Neutrophil (primary cell): ENCODE results near the gene TMEM198.

Source experiments
- H3K27ac ChIP-seq: fragments of 200-600 bp; sonication (generic); 2 replicates; pipeline ENCODE4 v1.5.1; 2016; ENCODE audit warnings: mild to moderate bottlenecking, moderate library complexity
- H3K27me3 ChIP-seq: fragments of 200-600 bp; sonication (generic); 2 replicates; pipeline ENCODE4 v1.6.0; 2016; ENCODE audit warnings: mild to moderate bottlenecking
- H3K36me3 ChIP-seq: fragments of 200-600 bp; sonication (generic); 2 replicates; pipeline ENCODE4 v1.5.1; 2017
- H3K4me1 ChIP-seq, 2 experiments: fragments of 200-600 bp in 1 of 2; sonication (generic) in 1 of 2; 1 replicate in 1 of 2; 2 replicates in 1 of 2; pipeline versions ENCODE4 v1.5.1 to v1.6.1; 2013 to 2016; ENCODE audit warnings: low read depth in 1 of 2, low read length in 1 of 2, mild to moderate bottlenecking in 1 of 2, moderate library complexity in 1 of 2; ENCODE audit not compliant: control insufficient read depth in 1 of 2, insufficient read depth in 1 of 2
- H3K4me3 ChIP-seq, 2 experiments: fragments of 200-600 bp in 1 of 2; sonication (generic) in 1 of 2; 1 replicate in 1 of 2; 2 replicates in 1 of 2; pipeline ENCODE4 v1.5.1; 2013 to 2016; ENCODE audit warnings: low read depth in 1 of 2, low read length in 1 of 2, mild to moderate bottlenecking in 1 of 2, moderate library complexity in 1 of 2
- H3K9me3 ChIP-seq: fragments of 200-600 bp; sonication (generic); 2 replicates; pipeline ENCODE4 v1.5.1; 2016
- TF ChIP-seq, protein P1 (sequence below): fragments of 200-600 bp; sonication (generic); IDR thresholded peaks from 2 replicates; pipeline ENCODE4 v1.5.1; 2016; ENCODE audit warnings: antibody characterized with exemption

The TMEM198 gene

DNA sequence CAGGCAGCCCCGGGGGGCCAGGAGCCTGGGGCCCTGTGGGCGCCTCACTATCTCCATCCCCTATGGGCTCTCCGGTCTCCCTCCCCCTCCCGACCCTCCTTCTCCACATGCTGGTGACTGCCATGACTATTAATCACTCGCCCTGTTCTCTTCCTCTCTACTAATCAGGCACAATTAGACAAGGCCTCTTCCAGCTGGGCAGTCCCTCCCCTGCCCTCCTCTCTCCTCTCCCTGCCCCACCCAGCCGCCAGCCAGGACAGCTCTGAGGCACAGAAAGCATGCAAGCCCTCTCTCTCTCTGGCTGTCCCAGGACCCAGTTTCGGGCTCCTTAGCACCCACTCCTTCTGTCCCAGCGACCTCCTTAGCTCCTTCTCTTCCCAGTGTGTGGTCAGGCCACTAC, 23.7 kb upstream of the TMEM198 start:
- H3K9me3 ChIP-seq, result no peaks in the 10 kb centered on the region
- TF ChIP-seq, protein P1, sequence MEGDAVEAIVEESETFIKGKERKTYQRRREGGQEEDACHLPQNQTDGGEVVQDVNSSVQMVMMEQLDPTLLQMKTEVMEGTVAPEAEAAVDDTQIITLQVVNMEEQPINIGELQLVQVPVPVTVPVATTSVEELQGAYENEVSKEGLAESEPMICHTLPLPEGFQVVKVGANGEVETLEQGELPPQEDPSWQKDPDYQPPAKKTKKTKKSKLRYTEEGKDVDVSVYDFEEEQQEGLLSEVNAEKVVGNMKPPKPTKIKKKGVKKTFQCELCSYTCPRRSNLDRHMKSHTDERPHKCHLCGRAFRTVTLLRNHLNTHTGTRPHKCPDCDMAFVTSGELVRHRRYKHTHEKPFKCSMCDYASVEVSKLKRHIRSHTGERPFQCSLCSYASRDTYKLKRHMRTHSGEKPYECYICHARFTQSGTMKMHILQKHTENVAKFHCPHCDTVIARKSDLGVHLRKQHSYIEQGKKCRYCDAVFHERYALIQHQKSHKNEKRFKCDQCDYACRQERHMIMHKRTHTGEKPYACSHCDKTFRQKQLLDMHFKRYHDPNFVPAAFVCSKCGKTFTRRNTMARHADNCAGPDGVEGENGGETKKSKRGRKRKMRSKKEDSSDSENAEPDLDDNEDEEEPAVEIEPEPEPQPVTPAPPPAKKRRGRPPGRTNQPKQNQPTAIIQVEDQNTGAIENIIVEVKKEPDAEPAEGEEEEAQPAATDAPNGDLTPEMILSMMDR, result no peak
- no peak overlapping the region for H3K4me3 ChIP-seq
- peaks cover 100% of the 10 kb centered on the region for H3K27me3 ChIP-seq
- H3K27ac ChIP-seq, result no peak overlapping the region
- H3K4me1 ChIP-seq, result no peaks in the 10 kb centered on the region
- H3K36me3 ChIP-seq, result no peaks in the 10 kb centered on the region

DNA sequence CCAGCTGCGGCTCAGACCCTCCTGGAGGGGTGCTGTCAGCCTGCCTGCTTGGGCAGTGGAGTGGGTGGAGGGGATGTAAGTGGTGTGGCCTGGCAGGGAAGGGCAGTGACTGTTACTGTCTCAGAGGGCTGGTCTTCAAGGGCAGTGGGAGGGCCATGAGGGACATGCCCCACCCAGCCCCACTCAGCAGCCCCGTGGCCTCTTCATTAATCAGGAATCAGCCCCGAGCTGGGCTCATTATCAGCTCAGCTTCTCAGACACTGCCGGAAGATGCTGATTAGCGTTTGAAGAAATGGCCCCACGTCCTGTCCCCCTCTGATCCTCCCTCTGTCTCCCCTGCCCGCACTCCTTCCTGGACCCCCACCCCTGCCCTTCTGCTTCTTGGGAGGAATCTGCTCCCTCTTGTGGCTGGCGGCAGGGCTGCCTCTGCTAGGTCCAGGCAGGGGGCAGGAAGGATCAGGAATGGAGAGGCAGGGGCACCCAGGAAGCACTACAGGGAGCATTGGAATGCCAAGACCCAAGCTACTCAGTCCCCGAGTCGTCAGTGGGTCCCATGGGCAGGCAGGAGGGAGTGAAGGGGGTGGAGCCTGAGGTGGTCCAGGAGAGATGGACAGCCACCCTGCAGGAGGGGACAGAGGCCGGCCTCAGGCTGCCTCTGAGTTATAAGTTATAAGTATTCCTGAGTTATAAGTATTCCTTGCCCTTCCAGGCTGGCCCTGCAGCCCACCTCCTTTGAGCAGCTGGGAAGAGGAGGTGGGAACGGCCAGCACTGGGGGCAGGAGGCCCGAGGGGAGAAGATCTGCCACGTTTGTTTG, 22.6 kb upstream of the TMEM198 start:
- H3K27ac ChIP-seq, result no peak overlapping the region
- peaks cover 100% of the 10 kb centered on the region for H3K27me3 ChIP-seq
- no peaks in the 10 kb centered on the region for H3K9me3 ChIP-seq
- no peak overlapping the region for H3K4me3 ChIP-seq
- no peaks in the 10 kb centered on the region for H3K4me1 ChIP-seq
- H3K36me3 ChIP-seq, result no peaks in the 10 kb centered on the region
- TF ChIP-seq, protein P1, result no peak

DNA sequence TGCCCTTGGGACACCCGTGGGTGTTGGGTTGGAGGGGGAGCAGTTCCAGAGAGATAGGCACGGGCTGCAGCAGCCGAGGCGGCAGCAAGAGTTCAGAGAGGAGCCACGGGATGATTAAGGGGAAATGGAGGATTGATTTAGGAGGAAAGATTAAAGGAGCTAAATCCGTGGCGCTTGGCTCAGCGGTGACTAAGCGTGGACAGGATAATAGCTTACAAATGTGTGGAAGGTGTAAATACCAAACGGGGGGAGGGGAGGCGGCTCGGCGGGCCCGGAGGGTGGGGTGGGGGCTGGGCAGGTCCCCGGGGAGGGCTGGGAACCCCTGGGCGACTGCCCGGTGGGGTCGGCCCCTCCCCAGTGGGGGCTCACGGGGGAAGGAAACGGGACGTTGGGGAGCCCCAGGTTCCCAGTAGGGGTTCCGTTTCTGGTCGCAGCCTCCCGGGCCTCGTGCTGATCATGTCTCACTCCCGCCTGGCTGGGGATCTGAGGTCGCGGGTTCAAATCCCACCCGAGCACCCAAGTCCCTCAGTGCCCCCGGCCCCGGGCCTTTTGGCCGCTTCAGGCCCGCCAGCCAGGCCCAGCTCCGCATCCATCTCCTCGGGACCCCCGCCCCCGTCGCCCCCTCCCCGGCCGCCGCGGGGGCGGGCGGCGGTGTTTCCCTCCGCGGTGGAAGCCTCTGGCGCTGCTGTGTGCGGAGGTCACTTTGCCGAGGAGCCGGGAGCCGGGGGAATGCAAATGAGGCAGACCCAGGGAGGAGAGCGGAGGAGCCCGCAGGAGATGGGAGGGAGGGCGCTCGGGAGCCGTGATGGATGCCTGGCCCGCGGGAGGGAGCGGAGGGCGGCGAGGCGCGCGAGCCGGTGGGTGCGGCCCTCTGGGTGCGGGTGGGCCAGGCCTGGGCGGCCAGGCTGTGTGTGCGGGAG, 21.5 kb upstream of the TMEM198 start:
- no peaks in the 10 kb centered on the region for H3K36me3 ChIP-seq
- no peaks in the 10 kb centered on the region for H3K4me1 ChIP-seq
- H3K27ac ChIP-seq, result no peak overlapping the region
- no peak overlapping the region for H3K4me3 ChIP-seq
- TF ChIP-seq, protein P1, result no peak
- H3K27me3 ChIP-seq, result peaks cover 100% of the 10 kb centered on the region
- H3K9me3 ChIP-seq, result no peaks in the 10 kb centered on the region

DNA sequence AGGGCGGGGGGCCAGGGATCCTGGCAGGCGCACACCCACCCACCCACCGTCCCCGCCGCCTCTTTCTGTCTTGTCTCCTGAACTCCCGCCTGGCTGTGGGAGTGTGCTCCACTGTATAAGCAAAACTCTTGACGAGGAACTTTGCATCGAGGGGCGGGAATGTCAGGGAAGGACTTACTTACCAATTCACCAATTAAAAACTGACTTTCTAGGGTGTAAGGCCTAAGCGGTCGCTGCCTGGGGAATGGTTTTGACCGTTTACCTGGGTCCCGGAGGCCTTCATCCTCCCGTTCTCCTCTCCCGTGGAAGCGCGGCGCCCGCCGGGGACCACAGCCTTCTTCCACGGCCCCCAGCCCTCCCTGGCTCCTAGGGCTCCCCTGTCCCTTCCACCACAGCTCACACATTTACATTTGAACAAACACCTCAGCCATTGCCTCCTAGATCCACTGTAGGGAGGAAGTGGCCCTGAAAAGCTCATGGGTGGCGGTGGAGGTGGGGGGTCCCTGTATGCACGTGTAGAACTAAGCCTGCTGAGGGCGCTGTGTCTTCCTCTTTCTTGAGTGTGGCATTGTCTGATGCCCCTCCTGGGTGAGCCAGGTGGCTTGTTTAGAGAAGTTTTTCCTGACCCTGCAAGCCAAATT, 20.7 kb upstream of the TMEM198 start:
- no peak overlapping the region for H3K4me3 ChIP-seq
- TF ChIP-seq, protein P1, result no peak
- peaks cover 100% of the 10 kb centered on the region for H3K27me3 ChIP-seq

DNA sequence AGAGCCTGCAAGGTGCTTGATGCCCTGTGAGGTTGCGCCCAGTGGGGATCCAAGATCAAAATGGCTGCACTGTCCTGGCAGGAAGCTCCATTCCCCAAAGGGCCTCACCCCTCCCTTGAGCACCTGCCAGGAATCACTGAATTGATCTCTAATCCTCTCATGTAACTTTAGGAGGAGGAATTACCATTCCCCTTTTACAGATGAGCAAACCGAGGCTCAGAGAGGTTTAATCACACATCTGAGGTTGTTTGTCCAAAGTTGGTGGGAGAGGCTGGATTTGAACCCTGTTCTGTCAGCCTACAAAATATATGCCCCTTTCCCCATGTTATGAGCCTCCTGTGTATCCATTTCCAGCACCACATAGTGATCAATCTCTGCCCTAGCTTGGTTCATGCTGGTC, 19.0 kb upstream of the TMEM198 start:
- Histone ChIP-seq H3K9me3 (no peaks in the 10 kb centered on the region), H3K36me3 (no peaks in the 10 kb centered on the region), H3K4me3 (no peak overlapping the region), H3K27ac (no peak overlapping the region), H3K4me1 (no peaks in the 10 kb centered on the region), H3K27me3 (peaks cover 100% of the 10 kb centered on the region)
- TF ChIP-seq, protein P1, result no peak

More for the DNA sequence above, 20.7 kb upstream of the TMEM198 start:
- no peaks in the 10 kb centered on the region for H3K36me3 ChIP-seq
- no peak overlapping the region for H3K27ac ChIP-seq
- H3K9me3 ChIP-seq, result no peaks in the 10 kb centered on the region
- H3K4me1 ChIP-seq, result no peaks in the 10 kb centered on the region
